DND-41 (cell line): ENCODE data around the gene PJVK.

Source experiments
- ATAC-seq: fragments of 200-7000 bp; cut with Tn5 transposase; 3 replicates; pipeline ENCODE4 v1.9.1; 2021; ENCODE audit warnings: low read depth; ENCODE audit not compliant: insufficient read depth
- DNase-seq: peaks from one replicate; pipeline ENCODE4 v3.0.0-alpha.2; 2020
- H2AFZ ChIP-seq: 2 replicates; pipeline ENCODE4 v1.6.0; 2012; ENCODE audit warnings: low read depth, low read length
- H3K27ac ChIP-seq: 2 replicates; pipeline ENCODE4 v1.5.1; 2012; ENCODE audit warnings: low read length, inconsistent platforms
- H3K27me3 ChIP-seq: fragments of 200-600 bp; sonication (generic); 2 replicates; pipeline ENCODE4 v1.6.0; 2012; ENCODE audit warnings: low read length, mild to moderate bottlenecking, inconsistent platforms; ENCODE audit not compliant: insufficient read depth, poor library complexity
- H3K36me3 ChIP-seq: 2 replicates; pipeline ENCODE4 v1.5.1; 2012; ENCODE audit warnings: low read length, inconsistent platforms; ENCODE audit not compliant: insufficient read depth
- H3K4me1 ChIP-seq: 2 replicates; pipeline ENCODE4 v1.5.1; 2012; ENCODE audit warnings: mild to moderate bottlenecking, low read length; ENCODE audit not compliant: insufficient read depth
- H3K4me2 ChIP-seq: 2 replicates; pipeline ENCODE4 v1.6.0; 2012; ENCODE audit warnings: mild to moderate bottlenecking, moderate library complexity, low read length, inconsistent platforms; ENCODE audit not compliant: insufficient read depth
- H3K4me3 ChIP-seq, 2 experiments: fragments of 200-600 bp in 1 of 2; shearing (Covaris generic) in 1 of 2; 2 replicates each; pipeline ENCODE4 v1.5.1; 2012 to 2016; ENCODE audit warnings: inconsistent platforms in 2 of 2, low read length in 2 of 2, mild to moderate bottlenecking in 2 of 2, low read depth in 1 of 2, moderate library complexity in 1 of 2
- H3K79me2 ChIP-seq: 2 replicates; pipeline ENCODE4 v1.6.0; 2012; ENCODE audit warnings: low read length, inconsistent platforms; ENCODE audit not compliant: insufficient read depth
- H3K9ac ChIP-seq: 2 replicates; pipeline ENCODE4 v1.6.0; 2012; ENCODE audit warnings: low read depth, mild to moderate bottlenecking, inconsistent platforms, low read length, moderate library complexity
- H3K9me3 ChIP-seq: 2 replicates; pipeline ENCODE4 v1.5.1; 2012; ENCODE audit warnings: low read length, moderate library complexity, mild to moderate bottlenecking, inconsistent platforms; ENCODE audit not compliant: insufficient read depth, severe bottlenecking
- H4K20me1 ChIP-seq: 2 replicates; pipeline ENCODE4 v1.6.0; 2012; ENCODE audit warnings: low read length; ENCODE audit not compliant: insufficient read depth
- CTCF ChIP-seq: IDR thresholded peaks from 2 replicates; pipeline ENCODE4 v1.5.1; 2012; ENCODE audit warnings: borderline replicate concordance, low read length, moderate library complexity, mild to moderate bottlenecking; ENCODE audit not compliant: poor library complexity, severe bottlenecking; ENCODE audit errors: extremely low read depth
- EZH2 ChIP-seq: IDR thresholded peaks from 3 replicates; pipeline ENCODE4 v1.6.1; 2012; ENCODE audit warnings: borderline replicate concordance, low read depth, mild to moderate bottlenecking, moderate library complexity, low read length, inconsistent platforms; ENCODE audit not compliant: severe bottlenecking

The PJVK gene

DNA sequence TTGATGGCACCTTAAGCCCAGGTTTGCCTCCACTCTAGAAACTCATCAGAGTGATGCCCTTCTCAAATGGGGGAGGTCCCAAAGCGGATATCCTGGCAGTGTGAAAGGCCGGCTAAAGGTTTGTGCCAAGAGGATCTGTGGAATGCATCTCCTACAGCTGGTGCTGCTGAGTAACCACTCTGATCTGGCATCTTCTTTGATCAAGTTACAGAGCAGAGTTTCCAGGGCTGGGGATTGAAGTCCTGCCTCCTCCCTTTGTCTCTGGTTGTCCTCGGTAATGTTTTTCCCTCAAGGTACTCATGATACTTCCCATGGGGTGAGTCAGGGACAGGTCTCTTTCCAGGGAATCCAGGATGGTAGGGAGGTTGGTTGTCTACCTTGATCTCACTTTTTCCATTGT is 24.8 kb upstream of the PJVK start:
- H3K9me3 ChIP-seq: peaks cover 2% of the 10 kb centered on the region
- ATAC-seq (no peak), DNase-seq (no peak)
- peaks cover 76% of the 10 kb centered on the region for H3K36me3 ChIP-seq
- H4K20me1 ChIP-seq: peaks cover 3% of the 10 kb centered on the region; the same call in 1 of the 2 replicates
- no peak overlapping the region for H3K9ac ChIP-seq
- H2AFZ ChIP-seq: no peak overlapping the region
- H3K4me2 ChIP-seq: no peak overlapping the region
- H3K27ac ChIP-seq: no peak overlapping the region
- TF ChIP-seq EZH2 (no peak), CTCF (no peak)
- H3K4me3 ChIP-seq: no peak overlapping the region
- no peaks in the 10 kb centered on the region for H3K27me3 ChIP-seq
- H3K79me2 ChIP-seq: peaks cover 48% of the 10 kb centered on the region
- H3K4me1 ChIP-seq: no peaks in the 10 kb centered on the region

DNA sequence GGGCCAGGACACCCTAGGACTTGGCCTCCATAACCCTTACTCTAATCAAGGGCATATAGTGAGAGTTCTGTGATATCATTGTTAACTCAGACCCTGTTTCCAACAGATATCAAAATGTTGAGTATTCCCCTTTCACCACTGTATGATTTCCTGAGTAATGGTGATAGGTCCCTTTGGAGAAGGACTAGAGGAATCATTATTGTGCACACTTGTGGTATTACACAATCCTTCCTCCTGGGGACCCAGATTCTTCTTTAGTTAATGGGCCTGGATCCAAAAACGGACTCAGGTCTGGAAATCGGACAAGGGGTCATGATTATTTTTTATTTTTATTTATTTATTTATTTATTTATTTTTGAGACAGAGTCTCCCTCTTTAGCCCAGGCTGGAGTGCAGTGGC is 23.7 kb upstream of the PJVK start:
- Histone ChIP-seq H3K4me1 (no peaks in the 10 kb centered on the region), H3K27me3 (no peaks in the 10 kb centered on the region), H3K9me3 (peaks cover 2% of the 10 kb centered on the region), H2AFZ (no peak overlapping the region), H3K9ac (no peak overlapping the region), H3K79me2 (peaks cover 44% of the 10 kb centered on the region), H3K4me3 (no peak overlapping the region), H3K4me2 (no peak overlapping the region), H4K20me1 (peaks cover 3% of the 10 kb centered on the region; the same call in 1 of the 2 replicates), H3K27ac (no peak overlapping the region), H3K36me3 (peaks cover 78% of the 10 kb centered on the region)
- DNase-seq: no peak
- no peak for TF ChIP-seq EZH2
- no peak for ATAC-seq

DNA sequence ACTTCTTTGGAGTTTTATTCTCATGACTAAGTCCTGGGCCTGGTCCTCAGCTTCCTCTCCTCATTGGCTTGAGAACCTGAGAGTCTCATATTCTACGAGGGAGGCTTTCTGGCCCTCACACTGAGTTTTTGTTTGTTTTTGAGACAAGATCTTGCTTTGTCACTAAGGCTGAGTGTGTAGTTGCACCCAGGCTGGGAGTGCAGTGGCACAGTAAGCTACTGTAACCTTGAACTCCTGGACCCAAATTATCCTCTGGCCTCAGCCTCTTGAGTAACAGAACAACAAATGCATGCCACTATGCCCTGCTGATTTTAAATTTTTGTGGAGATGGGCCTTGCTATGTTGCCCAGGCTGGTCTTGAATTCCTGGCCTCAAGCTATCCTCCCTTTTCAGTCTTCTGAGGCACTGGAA is 22.8 kb upstream of the PJVK start:
- H3K79me2 ChIP-seq: peaks cover 34% of the 10 kb centered on the region
- ATAC-seq: no peak
- H4K20me1 ChIP-seq: no peaks in the 10 kb centered on the region; the same call in 1 of the 2 replicates
- TF ChIP-seq EZH2 (no peak), CTCF (no peak)
- H3K27me3 ChIP-seq: no peaks in the 10 kb centered on the region
- H3K27ac ChIP-seq: no peak overlapping the region
- H3K4me3 ChIP-seq: no peak overlapping the region
- peaks cover 78% of the 10 kb centered on the region for H3K36me3 ChIP-seq
- peaks cover 2% of the 10 kb centered on the region for H3K9me3 ChIP-seq
- H3K4me2 ChIP-seq: no peak overlapping the region
- H3K9ac ChIP-seq: no peak overlapping the region
- no peaks in the 10 kb centered on the region for H3K4me1 ChIP-seq
- DNase-seq: no peak
- H2AFZ ChIP-seq: no peak overlapping the region

GRCh38 chr2:178429336-178429735 is 21.8 kb upstream of the PJVK start:
- Histone ChIP-seq H3K79me2 (peaks cover 28% of the 10 kb centered on the region), H3K27ac (no peak overlapping the region), H3K9me3 (peaks cover 2% of the 10 kb centered on the region), H4K20me1 (no peaks in the 10 kb centered on the region; the same call in 1 of the 2 replicates), H3K27me3 (no peaks in the 10 kb centered on the region), H3K4me2 (no peak overlapping the region), H3K4me3 (no peak overlapping the region), H3K9ac (no peak overlapping the region), H3K4me1 (no peaks in the 10 kb centered on the region), H3K36me3 (peaks cover 83% of the 10 kb centered on the region), H2AFZ (no peak overlapping the region)
- DNase-seq: no peak
- no peak for TF ChIP-seq EZH2
- no peak for TF ChIP-seq CTCF
- ATAC-seq: no peak
